GM12873 (cell line): ENCODE data around the gene CPA1.

Experiments
- TF ChIP-seq, protein P1 (sequence below): IDR thresholded peaks from 2 replicates; pipeline ENCODE4 v1.5.1; 2012; ENCODE audit warnings: low read depth, mild to moderate bottlenecking, moderate library complexity, low read length, control low read depth; ENCODE audit not compliant: insufficient read depth; ENCODE audit errors: missing control alignments

The CPA1 gene

DNA sequence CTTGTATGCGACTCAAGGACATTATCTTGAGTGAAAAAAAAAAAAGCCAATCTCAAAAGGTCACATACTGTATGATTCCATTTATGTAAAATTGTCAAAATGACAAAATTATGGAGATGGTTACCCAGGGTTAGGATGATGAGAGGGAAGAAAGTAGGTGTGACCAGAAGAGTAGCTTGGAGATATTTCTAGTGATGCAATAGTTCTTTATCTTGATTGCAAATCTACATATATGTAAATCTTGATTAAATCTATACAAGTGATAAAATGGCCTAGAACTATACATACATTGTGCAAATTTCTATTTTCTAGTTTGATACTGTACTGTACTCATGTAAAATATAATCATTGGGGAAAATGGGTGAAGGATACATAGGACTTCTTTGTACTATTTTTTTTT is 56.0 kb downstream of the CPA1 start:
- TF ChIP-seq, protein P1, sequence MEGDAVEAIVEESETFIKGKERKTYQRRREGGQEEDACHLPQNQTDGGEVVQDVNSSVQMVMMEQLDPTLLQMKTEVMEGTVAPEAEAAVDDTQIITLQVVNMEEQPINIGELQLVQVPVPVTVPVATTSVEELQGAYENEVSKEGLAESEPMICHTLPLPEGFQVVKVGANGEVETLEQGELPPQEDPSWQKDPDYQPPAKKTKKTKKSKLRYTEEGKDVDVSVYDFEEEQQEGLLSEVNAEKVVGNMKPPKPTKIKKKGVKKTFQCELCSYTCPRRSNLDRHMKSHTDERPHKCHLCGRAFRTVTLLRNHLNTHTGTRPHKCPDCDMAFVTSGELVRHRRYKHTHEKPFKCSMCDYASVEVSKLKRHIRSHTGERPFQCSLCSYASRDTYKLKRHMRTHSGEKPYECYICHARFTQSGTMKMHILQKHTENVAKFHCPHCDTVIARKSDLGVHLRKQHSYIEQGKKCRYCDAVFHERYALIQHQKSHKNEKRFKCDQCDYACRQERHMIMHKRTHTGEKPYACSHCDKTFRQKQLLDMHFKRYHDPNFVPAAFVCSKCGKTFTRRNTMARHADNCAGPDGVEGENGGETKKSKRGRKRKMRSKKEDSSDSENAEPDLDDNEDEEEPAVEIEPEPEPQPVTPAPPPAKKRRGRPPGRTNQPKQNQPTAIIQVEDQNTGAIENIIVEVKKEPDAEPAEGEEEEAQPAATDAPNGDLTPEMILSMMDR, result no peak
